Measurements from ENCODE around the gene CPNE2. TPM values are rescaled to one million over a fixed set of nuclear protein-coding genes. Genes with fewer than 3 reads are reported as not detected.
"Not testable (repeated sequence)": the region's sequence is repeated elsewhere in the genome, so short reads cannot be mapped to it uniquely, and the experiment has no call there.

The CPNE2 gene
- total RNA-seq, 1 experiment from 2014 or later: 21.1 TPM

GRCh38 chr16:57100445-57100844, 8.1 kb downstream of the CPNE2 start:
- DNase-seq: no peak
- Histone ChIP-seq H3K36me3 (replicated peaks; ENCODE audit: control insufficient read depth, insufficient read depth, low read length) (no peaks in the 10 kb centered on the region), H3K4me3 (ENCODE audit: insufficient read depth, low read depth, low read length) (no peak overlapping the region), H3K27me3 (ENCODE audit: control insufficient read depth, insufficient read depth, low read length) (no peaks in the 10 kb centered on the region)

- Histone ChIP-seq H3K36me3 (replicated peaks; ENCODE audit: control insufficient read depth, insufficient read depth, low read length) (no peaks in the 10 kb centered on the region), H3K4me3 (ENCODE audit: insufficient read depth, low read depth, low read length) (no peak overlapping the region)
- DNase-seq: no peak
Measured at GRCh38 chr16:57102888-57103851, 10.8 kb downstream of the CPNE2 start.

GRCh38 chr16:57104706-57105105, 12.3 kb downstream of the CPNE2 start:
- Histone ChIP-seq H3K27me3 (ENCODE audit: control insufficient read depth, insufficient read depth, low read length) (no peaks in the 10 kb centered on the region), H3K4me3 (ENCODE audit: insufficient read depth, low read depth, low read length) (no peak overlapping the region), H3K36me3 (replicated peaks; ENCODE audit: control insufficient read depth, insufficient read depth, low read length) (no peaks in the 10 kb centered on the region)
- no peak for DNase-seq

More at GRCh38 chr16:57102888-57103851, 10.8 kb downstream of the CPNE2 start:
- H3K27me3 ChIP-seq (ENCODE audit: control insufficient read depth, insufficient read depth, low read length): no peaks in the 10 kb centered on the region

- DNase-seq: no peak
- H3K36me3 ChIP-seq (replicated peaks; ENCODE audit: control insufficient read depth, insufficient read depth, low read length): no peaks in the 10 kb centered on the region
- no peaks in the 10 kb centered on the region for H3K27me3 ChIP-seq (ENCODE audit: control insufficient read depth, insufficient read depth, low read length)
- no peak overlapping the region for H3K4me3 ChIP-seq (ENCODE audit: insufficient read depth, low read depth, low read length)
Measured at GRCh38 chr16:57105184-57105583, 12.8 kb downstream of the CPNE2 start.

- no peak for DNase-seq
- Histone ChIP-seq H3K36me3 (replicated peaks; ENCODE audit: control insufficient read depth, insufficient read depth, low read length) (no peaks in the 10 kb centered on the region), H3K4me3 (ENCODE audit: insufficient read depth, low read depth, low read length) (no peak overlapping the region), H3K27me3 (ENCODE audit: control insufficient read depth, insufficient read depth, low read length) (no peaks in the 10 kb centered on the region)
Measured at GRCh38 chr16:57106767-57107166, 14.4 kb downstream of the CPNE2 start.

GRCh38 chr16:57107321-57107922, 15.0 kb downstream of the CPNE2 start:
- no peak for DNase-seq
- Histone ChIP-seq H3K4me3 (ENCODE audit: insufficient read depth, low read depth, low read length) (no peak overlapping the region), H3K36me3 (replicated peaks; ENCODE audit: control insufficient read depth, insufficient read depth, low read length) (no peaks in the 10 kb centered on the region), H3K27me3 (ENCODE audit: control insufficient read depth, insufficient read depth, low read length) (no peaks in the 10 kb centered on the region)

- no peak for DNase-seq
- no peaks in the 10 kb centered on the region for H3K27me3 ChIP-seq (ENCODE audit: control insufficient read depth, insufficient read depth, low read length)
- no peak overlapping the region for H3K4me3 ChIP-seq (ENCODE audit: insufficient read depth, low read depth, low read length)
- no peaks in the 10 kb centered on the region for H3K36me3 ChIP-seq (replicated peaks; ENCODE audit: control insufficient read depth, insufficient read depth, low read length)
Measured at GRCh38 chr16:57108432-57108831, 16.0 kb downstream of the CPNE2 start.

GRCh38 chr16:57109259-57110105, 17.1 kb downstream of the CPNE2 start:
- H3K36me3 ChIP-seq (replicated peaks; ENCODE audit: control insufficient read depth, insufficient read depth, low read length); H3K27me3 ChIP-seq (ENCODE audit: control insufficient read depth, insufficient read depth, low read length); DNase-seq; H3K4me3 ChIP-seq (ENCODE audit: insufficient read depth, low read depth, low read length): not testable (repeated sequence)

GRCh38 chr16:57110937-57111336, 18.6 kb downstream of the CPNE2 start:
- no peak overlapping the region for H3K4me3 ChIP-seq (ENCODE audit: insufficient read depth, low read depth, low read length)
- no peaks in the 10 kb centered on the region for H3K36me3 ChIP-seq (replicated peaks; ENCODE audit: control insufficient read depth, insufficient read depth, low read length)
- no peak for DNase-seq
- H3K27me3 ChIP-seq (ENCODE audit: control insufficient read depth, insufficient read depth, low read length): no peaks in the 10 kb centered on the region

GRCh38 chr16:57111420-57111819, 19.0 kb downstream of the CPNE2 start:
- DNase-seq: no peak
- Histone ChIP-seq H3K27me3 (ENCODE audit: control insufficient read depth, insufficient read depth, low read length) (no peaks in the 10 kb centered on the region), H3K4me3 (ENCODE audit: insufficient read depth, low read depth, low read length) (no peak overlapping the region), H3K36me3 (replicated peaks; ENCODE audit: control insufficient read depth, insufficient read depth, low read length) (no peaks in the 10 kb centered on the region)

GRCh38 chr16:57112403-57113041, 20.1 kb downstream of the CPNE2 start:
- Histone ChIP-seq H3K36me3 (replicated peaks; ENCODE audit: control insufficient read depth, insufficient read depth, low read length) (no peaks in the 10 kb centered on the region), H3K27me3 (ENCODE audit: control insufficient read depth, insufficient read depth, low read length) (no peaks in the 10 kb centered on the region), H3K4me3 (ENCODE audit: insufficient read depth, low read depth, low read length) (no peak overlapping the region)
- DNase-seq: no peak

- H3K27me3 ChIP-seq (ENCODE audit: control insufficient read depth, insufficient read depth, low read length): no peaks in the 10 kb centered on the region
- H3K4me3 ChIP-seq (ENCODE audit: insufficient read depth, low read depth, low read length): no peak overlapping the region
- no peaks in the 10 kb centered on the region for H3K36me3 ChIP-seq (replicated peaks; ENCODE audit: control insufficient read depth, insufficient read depth, low read length)
- DNase-seq: no peak
Measured at GRCh38 chr16:57113042-57113453, 20.7 kb downstream of the CPNE2 start.

GRCh38 chr16:57113664-57114063, 21.3 kb downstream of the CPNE2 start:
- H3K27me3 ChIP-seq (ENCODE audit: control insufficient read depth, insufficient read depth, low read length): no peaks in the 10 kb centered on the region
- no peak overlapping the region for H3K4me3 ChIP-seq (ENCODE audit: insufficient read depth, low read depth, low read length)
- no peak for DNase-seq
- no peaks in the 10 kb centered on the region for H3K36me3 ChIP-seq (replicated peaks; ENCODE audit: control insufficient read depth, insufficient read depth, low read length)

- H3K27me3 ChIP-seq (ENCODE audit: control insufficient read depth, insufficient read depth, low read length): no peaks in the 10 kb centered on the region
- no peak overlapping the region for H3K4me3 ChIP-seq (ENCODE audit: insufficient read depth, low read depth, low read length)
- DNase-seq: no peak
- H3K36me3 ChIP-seq (replicated peaks; ENCODE audit: control insufficient read depth, insufficient read depth, low read length): no peaks in the 10 kb centered on the region
Measured at GRCh38 chr16:57115168-57115513, 22.8 kb downstream of the CPNE2 start.

All from H7 (cell line).